Ishikawa (cell line): ENCODE data around the gene ACE.

Experiments used
- CEBPB ChIP-seq: IDR thresholded peaks from 2 replicates; pipeline ENCODE4 v1.6.1; 2012
- CREB1 ChIP-seq: IDR thresholded peaks from 2 replicates; pipeline ENCODE4 v1.6.1; 2012; ENCODE audit warnings: low read depth
- EP300 ChIP-seq: IDR thresholded peaks from 2 replicates; pipeline ENCODE4 v1.6.1; 2012; ENCODE audit warnings: borderline replicate concordance
- NFIC ChIP-seq: IDR thresholded peaks from 2 replicates; pipeline ENCODE4 v1.6.1; 2012
- RAD21 ChIP-seq: IDR thresholded peaks from 2 replicates; pipeline ENCODE4 v1.6.1; 2012; ENCODE audit warnings: low read depth
- REST ChIP-seq: IDR thresholded peaks from 2 replicates; pipeline ENCODE4 v1.6.1; 2012; ENCODE audit warnings: low read depth, mild to moderate bottlenecking
- TEAD4 ChIP-seq: IDR thresholded peaks from 2 replicates; pipeline ENCODE4 v1.6.1; 2012
- YY1 ChIP-seq: IDR thresholded peaks from 2 replicates; pipeline ENCODE4 v1.6.1; 2012; ENCODE audit warnings: low read depth
- TF ChIP-seq, protein P1 (sequence below): IDR thresholded peaks from 2 replicates; pipeline ENCODE4 v1.6.1; 2012

GRCh38 chr17:63491413-63491812, 14.6 kb downstream of the ACE start:
- TF ChIP-seq CEBPB (no peak), TEAD4 (no peak), EP300 (no peak), CREB1 (no peak), NFIC (no peak), RAD21 (no peak), REST (no peak), YY1 (no peak)
- TF ChIP-seq, protein P1, sequence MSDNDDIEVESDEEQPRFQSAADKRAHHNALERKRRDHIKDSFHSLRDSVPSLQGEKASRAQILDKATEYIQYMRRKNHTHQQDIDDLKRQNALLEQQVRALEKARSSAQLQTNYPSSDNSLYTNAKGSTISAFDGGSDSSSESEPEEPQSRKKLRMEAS: no peak
